GM18861 (cell line): ENCODE results near the gene GYPC.
"Not testable (repeated sequence)": the region's sequence is repeated elsewhere in the genome, so short reads cannot be mapped to it uniquely, and the experiment has no call there.

Experiments
- ATAC-seq: cut with Tn5 transposase; IDR thresholded peaks from one replicate; pipeline ENCODE4 v1.9.1; 2021; ENCODE audit not compliant: unreplicated experiment

GYPC gene

DNA sequence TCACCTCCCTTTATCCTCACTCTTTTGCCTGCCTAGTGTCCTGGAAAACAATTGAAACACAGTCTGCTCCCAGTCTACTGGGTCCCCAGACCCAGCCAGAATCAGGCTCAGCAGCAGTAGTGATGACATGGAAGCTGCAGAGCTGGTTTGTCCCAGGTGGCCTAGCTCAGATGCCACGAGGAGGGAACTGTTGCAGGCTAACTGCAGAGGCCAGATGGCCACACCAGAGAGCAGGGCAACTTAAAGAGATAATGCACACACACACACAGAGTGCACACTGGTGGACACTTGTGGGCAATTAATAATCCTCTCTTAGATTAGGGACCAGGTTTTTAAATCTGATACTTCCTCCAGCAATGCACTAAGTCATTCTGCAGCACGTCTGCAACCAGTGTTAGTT is 42.4 kb downstream of the GYPC start:
- no peak for ATAC-seq

DNA sequence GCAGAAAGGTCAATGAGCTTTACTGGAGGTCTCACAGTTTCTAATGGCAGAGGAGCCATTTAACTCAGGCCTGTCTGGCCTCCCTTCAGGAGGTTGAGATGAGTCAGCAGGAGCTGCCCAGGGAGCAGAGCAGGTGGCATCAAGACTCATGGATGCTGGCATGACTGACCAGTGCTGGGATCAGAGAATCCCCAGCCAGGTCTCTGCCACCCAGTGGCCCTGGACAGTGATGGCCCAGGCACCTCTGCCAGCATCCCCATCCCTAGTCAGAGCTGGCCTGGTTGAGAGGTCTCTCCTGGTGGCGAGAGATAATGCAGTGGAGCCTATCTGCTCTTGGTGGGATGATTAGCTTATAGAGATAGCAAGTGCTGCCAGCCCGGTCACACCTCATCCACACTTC is 43.1 kb downstream of the GYPC start:
- ATAC-seq, result no peak

DNA sequence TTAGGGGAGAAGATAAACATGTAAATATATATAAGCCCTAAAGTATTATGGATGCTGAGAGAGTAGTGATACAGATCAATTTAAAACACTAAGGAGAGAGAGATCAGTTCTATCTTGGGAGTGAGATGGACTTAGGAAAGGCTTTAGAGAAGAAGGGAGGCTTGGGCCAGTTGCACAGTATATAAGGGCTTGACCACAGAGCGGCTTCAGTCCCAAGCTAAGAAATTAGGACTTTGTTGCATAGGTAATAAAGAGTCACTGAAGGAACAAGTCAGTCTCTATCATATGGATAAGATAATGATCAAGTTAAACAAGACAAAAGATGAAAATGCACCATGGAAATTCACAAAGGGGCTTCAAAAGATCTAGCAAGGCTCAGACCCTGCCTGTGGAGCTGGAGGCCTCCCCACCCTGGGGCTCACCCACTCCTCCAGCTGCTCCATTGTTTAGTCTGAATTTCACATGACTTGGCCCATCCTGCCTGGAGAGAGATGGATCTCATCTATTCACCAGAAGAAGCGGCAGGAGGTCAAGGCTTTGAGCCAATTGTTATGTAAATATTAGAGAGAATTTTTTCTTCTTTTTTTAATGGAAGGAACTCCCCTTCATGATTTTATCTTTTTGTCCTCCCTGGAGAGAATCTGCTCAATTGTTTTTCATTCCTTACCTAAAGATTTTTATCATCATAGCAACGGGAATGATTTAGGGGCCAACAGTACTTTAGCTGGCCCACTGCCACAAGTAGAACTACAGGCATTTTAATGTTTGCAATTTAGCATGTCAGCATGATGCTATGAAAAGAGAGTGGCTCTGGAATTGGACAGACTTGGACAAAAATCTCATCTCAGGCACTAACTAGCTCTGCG is 44.0 kb downstream of the GYPC start:
- no peak for ATAC-seq

DNA sequence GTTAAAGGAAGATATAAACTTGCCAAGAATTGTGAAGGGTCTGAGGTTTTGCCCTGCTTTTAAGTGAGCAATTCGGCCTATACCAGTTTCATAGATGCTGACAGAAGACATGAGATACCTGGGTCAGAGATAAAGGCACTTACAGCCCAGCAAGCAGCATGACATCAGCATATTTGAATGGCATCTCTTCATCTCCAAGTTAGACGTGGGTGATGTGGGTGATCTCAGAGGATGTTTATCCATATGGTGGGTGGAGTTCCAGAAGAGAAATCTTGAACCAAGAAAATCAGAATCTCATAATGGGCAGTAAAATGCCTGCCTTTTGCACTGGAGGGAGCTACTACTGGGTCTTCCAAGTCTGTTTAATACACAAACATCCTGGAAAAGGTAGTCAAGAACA is 44.7 kb downstream of the GYPC start:
- no peak for ATAC-seq

DNA sequence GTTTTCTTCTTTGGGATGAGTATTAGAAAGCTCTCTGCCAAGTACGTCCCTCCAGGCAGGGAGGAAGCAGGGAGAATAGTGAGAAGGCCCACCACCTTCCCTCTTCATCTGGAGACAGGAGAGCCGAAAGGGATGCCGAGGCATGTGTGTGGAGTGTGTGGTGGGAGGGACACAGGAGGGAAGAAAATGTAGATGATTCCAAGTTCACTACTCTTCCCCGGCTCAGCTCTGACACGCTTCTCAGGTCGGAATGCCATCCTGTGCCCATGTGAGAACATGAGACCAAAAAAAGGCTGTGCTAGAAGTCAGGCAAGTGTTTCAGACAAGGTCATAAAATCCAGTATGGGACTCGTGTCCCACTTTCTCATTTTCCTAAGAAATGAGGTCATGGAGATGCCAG is 47.4 kb downstream of the GYPC start:
- no peak for ATAC-seq

DNA sequence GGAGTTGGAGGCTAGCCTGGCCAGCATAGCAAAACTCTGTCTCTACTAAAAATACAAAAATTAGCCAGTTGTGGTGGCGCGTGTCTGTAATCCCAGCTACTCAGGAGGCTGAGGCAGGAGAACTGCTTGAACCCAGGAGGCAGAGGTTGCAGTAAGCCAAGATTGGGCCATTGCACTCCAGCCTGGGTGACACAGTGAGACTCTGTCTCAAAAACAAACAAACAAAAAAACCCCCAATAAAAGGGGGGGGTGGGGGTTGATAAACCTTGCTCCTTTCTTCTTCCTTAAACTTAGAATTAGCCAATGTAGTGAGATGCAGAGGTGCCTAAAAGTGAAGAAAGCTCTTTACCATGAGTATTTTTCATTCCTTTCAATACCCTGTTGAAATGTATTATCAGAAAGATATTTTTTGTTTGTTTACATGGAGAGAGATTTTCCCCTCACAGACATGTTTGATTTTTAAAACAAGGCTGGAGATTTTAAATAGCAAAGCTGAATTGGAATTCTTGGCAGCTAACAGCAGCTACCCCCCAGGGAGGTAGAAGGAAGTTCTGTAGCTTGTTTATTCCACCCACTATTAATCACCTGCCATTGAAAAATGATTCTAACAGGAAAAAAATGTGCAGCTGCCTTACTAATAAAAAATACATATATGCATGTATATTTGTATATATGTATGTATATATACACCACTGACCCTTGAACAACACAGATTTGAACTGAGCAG is 48.6 kb downstream of the GYPC start:
- no peak for ATAC-seq

DNA sequence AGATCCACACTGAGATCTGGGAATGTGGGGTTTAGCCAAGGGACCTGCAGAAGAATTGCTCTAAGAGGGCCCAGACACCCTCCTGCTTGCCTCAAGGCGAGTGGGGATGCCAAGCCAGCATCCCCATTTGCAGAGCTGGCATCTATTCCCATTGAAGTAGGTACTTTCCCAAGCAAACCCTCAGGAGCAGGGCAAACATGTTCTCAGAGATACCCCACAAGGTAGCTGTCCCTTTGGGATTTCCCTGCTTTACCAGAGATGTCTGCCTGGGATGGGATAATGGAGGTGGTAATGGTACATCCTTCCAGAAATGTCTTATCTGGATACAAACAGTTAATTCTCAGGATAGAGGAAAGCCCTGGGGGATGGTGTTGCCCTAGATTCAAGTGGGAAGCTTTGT is 51.2 kb downstream of the GYPC start:
- no peak for ATAC-seq

DNA sequence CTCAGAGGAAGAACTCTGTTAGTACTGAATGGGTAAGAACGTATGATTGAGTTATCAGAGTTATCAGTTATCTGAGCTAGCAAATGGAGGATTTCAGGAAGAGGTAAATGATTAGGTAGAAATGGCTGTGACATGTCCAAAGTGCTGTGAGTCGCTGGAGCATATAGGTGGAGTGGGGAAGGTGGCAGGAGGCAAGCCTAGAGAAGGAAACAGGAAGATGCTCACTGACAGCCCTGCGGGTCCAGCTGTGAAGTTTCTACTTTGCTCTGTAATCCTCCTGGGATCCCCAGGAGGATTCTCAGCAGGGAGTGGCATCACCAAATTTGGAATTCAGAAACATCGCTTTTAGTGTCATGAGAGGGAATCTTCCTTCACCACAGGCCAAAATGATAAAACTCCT is 52.0 kb downstream of the GYPC start:
- ATAC-seq, result no peak

DNA sequence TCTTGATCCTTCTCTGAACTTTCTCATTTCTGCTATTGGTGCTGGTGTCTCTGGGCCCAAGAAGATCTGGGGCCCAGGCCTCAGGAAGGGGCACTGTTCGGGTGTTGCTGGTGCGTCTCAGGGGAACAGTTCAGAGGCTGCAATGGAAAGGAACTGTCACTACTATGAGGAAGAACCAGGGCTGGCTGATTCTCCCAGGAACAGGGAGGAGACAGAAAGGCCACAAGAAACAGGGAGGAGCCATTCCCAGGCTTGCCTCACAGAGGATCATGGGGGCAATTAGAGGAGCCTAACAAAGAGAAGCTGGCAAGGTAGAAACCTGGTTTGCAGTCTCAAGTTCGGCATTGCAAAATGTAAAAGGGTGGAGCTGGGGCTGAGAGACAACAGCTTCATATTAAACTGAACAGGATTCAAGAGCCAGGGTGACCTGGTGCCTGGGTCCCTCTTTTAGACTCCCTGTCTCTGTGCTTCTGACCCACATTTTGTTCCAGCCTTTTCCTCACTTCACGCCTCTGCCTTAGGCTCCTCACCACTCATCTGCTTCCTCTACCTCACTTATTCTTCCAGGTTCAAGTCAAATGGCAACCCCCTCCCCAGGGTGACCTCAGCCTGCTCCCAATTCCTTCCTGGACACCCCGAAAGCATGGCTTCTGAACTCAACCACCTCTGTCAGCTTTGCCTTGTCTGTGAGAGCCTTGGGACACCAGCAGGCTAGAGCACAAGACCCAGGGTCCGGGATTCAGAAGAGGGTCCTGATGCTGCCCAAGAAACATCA is 58.4 kb downstream of the GYPC start:
- no peak for ATAC-seq

DNA sequence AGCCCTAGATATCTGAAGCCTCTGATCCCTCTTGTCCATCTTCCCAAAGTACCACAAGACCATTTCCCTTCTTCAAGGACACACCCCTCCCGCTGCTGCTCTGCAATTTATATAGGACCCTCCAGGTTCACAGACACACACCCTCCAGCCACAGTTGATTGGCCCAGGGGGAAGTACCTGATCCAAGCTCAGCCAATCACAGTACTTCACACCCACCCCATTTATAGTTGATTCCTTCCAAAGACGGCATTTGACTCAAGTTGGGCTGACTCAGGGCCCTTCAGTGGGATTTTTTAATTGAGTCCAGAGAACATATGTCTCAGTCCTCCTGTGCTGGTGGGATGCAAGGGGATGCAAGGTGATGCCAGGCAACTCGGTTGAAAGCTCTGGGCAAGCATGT is 59.2 kb downstream of the GYPC start:
- ATAC-seq, result no peak

DNA sequence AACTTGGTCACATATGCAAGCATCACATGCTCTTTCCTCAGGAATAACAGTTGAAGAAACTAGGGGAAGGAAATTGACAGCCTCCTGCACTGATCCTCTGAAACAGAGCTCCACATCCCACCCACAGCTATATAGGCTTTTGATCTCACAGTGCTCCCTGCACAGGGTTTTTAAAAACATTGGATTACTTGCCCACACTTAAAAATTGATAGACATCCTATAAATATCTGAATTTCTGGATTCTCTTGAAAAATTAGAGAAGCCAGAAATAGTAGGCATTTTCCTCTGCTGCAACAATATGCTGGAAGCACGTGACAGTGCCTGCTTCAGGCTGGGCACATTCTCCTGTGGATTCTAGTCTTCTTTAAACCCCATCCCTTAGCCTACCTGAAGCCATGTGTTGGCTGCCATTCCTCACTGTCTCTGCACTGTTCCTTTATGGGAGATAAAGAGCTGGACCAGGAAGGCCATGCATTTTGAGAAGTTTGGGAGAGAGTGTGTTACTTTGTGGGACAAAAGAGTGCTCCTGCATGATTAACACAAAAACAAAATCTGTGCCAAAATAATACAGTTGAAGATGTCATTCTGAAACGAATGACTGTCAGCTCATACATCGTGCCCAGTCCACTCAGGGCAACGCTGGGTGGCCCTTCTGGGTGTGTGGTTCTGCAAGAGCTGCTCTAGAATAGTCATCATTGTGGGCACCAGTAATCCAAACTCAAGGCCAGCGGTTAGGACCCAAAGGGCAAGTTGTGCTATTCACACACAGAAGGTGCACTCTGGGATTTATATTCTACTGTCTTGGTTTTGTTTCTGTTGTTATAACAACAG is 59.8 kb downstream of the GYPC start:
- no peak for ATAC-seq

DNA sequence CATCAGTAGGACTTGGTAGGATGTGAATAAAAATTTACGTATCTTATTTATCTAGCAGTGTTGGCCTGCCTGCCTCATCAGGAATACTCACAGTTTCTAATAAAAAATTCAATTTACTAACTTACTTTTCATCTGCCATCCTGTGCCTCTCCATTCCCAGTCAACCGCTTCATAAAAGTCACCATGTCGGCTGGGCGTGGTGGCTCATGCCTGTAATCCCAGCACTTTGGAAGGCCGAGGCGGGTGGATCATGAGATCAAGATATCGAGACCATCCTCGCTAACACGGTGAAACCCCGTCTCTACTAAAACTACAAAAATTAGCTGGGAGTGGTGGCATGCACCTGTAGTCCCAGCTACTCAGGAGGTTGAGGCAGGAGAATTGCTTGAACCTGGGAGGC is 61.3 kb downstream of the GYPC start:
- ATAC-seq, result not testable (repeated sequence)

DNA sequence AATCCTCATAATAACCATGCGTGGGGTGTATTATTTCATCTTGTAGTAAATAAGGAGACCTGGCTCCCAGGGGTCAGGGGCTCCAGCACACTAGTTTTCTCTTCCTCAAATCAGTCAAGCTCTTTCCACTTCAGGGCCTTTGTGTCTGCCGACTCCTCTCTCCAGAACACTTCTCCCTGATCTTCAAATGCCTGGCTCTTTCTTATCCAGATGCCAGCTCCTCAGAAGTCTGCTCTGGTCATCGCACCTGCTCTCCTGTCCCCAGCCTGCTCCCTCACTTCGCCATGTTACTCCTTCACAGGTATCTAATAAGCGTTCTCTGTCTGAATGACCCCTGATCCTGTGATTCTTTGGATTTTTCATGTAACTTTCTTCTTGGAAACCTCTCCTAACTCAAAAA is 62.0 kb downstream of the GYPC start:
- ATAC-seq, result no peak

DNA sequence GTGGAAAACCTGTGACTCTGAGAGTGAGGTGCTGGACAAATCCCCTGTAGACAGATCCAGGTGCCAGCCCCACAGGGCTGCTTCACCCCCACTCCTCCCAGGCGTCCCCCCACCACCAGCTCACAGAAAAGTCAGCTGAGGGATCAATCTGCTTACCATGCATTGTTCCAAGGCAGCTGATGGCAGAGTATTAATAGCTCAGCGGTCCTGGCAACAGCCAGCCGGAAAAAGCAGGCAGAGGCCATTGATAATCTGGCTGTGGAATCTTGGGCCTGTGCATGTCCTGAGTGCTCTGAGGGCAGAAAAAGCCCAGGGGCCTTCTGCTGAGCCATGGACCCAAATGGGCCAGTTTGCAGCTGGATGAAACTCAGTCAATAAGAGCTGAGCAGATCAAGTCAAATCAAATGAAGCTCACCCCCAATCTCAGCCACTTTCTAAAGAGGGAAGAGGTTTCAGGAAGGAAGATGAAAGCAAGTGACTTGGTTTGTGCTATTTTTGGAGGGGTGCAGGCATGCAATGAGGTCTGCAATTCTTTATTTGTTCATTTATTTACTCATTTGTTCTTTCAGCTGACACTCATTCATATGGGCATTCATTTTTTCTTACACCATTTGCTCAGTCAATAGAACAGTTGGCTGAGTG is 63.4 kb downstream of the GYPC start:
- ATAC-seq, result no peak

DNA sequence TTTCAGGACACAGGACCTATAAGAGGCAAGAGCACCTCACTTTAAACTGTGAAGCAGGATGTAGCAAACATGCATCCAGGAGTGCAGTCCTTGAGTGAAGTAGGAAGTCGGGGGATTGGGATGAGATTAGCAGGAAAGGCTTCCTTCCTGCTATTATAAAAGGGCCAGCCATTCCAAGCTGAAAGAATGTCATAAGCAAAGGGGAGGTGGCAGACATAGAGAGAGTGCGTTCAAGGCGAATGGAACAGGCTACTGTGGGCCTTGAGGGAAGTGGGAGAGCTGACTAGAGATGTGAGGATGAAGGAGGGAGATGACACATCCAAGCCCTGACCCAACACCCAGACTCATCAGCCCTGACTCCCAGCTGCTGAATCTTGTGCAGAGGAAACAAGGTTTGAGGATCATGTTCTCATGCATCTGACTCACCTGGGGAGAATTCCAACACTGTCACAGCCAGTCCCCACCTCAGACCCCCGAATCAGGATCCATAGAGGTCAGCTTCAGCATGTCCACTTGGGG is 63.9 kb downstream of the GYPC start:
- ATAC-seq, result no peak

DNA sequence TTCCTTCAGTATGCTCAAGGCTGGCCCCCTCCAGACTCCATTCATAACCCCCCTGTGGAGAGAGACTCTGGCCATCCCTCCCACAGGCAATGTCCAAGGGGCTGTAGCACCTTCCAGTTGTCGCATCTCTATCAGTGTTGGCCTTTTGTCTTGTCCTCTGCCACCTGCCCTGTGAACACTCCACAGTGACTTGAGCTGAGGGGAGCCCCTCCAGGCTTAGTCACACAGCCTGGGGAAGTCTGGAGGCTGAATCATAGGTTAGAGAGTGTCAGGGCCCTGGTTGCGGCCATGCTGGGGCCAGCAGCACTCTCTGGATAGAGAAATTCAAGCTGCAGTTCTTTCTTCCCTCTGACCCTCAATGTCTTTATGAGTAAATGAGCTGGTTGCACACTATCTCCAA is 64.7 kb downstream of the GYPC start:
- ATAC-seq, result no peak

DNA sequence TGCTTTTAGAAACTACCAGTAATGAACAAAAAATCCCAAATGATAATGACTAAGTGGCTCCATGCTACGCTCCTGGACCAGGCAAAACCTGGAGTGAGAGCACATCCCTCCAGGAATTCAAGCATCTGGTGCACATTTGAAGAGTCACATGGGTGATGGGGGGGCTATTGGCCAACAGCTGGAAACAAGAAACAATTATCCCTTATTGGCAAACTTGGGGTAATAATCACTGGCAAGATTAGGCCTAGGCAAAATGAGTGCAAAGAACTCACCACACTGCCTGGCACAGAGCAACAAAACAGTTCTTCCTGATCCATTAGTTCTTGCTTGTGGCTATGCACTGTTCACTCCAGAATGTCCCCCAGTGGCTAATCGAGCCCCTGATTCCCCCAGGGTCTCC is 66.1 kb downstream of the GYPC start:
- no peak for ATAC-seq

DNA sequence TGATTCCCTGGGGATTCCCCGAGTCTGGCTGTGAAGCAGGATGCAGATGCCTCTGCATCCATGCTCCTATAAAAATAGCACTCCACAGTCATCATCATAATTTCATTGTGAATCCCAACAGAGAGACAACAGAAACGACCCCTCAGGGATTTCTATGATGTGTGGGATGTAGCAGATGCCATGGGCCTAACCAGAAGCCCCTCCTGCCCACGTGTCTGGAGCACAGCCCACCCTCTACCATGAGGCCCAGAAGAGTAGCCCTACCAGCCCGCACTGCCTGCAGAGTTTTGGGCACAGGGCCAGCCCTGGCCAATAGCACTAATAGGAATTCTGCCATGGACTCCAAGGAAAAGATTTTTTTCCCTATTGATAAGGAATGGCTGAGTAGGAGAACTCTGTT is 66.6 kb downstream of the GYPC start:
- ATAC-seq, result no peak

DNA sequence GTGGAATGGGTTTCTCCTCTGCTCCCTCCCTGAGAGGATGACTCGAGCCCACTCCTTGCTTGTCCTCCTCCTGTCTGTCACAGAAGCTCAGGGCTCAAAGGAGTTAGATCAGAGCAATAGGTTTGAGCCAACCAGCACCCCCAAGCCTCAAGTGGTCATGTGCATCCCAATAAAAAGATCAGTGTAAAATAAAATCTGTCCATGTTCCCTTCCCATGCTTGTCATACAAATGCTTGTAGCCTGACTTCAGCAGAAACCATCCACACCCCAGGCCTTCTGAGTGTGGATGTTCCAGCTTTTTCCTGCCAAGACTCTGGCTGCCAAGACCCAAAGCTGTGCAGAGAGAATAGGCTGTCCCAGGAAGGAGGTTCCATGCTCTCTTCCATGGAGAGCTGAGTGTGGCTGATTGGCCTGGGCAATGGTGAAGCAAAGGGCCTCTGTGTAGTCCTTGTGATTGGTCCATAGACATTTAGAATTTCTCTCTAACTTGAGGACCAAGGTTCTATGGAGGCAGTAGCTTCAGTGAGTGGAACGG is 67.4 kb downstream of the GYPC start:
- ATAC-seq, result no peak

DNA sequence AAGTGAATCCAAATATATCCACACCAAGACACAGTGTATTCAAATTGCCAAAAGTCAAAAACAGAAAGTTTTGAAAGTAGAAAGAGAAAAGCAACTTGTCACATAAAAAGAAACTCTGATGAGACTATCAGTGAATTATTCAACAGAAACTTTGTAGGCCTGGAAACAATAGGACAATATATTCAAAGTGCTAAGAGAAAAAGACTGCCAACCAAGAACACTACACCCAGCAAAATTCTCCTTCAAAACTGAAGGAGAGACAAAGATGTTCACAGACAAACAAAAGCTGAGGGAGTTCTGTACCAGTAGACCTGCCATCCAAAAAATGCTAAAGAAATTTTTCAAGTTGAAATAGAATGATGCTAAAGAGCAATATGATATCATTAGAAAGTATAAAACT is 69.6 kb downstream of the GYPC start:
- ATAC-seq, result no peak
